Mammary epithelial cell (primary cell): ENCODE results near the gene ERCC3.

Experiments used
- EZH2 ChIP-seq: IDR thresholded peaks from 2 replicates; pipeline ENCODE4 v1.6.1; 2012; ENCODE audit warnings: low read length, inconsistent platforms, borderline replicate concordance
- TF ChIP-seq, protein P1 (sequence below), 2 donors: IDR thresholded peaks in 1 of 2; conservative IDR thresholded peaks in 1 of 2; 2 replicates each; pipeline ENCODE4 v1.5.1; 2011 to 2012; ENCODE audit warnings: inconsistent platforms in 2 of 2, low read length in 2 of 2, mild to moderate bottlenecking in 2 of 2, control low read depth in 1 of 2, low read depth in 1 of 2; ENCODE audit not compliant: insufficient read depth in 1 of 2; ENCODE audit errors: extremely low read depth in 1 of 2

DNA sequence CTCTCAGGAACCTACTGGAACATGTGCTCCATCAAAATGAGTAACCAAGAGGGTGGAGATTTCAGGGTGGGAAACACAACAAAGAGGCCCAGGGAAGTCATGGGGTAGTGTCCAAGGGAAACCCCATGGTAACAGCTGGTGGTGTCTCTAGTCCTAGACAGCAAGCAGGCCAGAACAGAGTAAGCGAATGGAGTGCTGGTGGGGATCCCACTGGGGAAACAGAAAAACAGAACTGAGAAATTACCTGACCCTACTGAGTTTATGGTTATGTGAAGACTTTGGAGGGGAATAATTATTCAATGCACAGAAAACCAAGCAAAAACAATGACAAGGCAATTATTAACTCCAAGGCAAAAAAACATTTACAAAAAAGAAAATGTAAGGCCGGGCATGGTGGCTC is 16.9 kb downstream of the ERCC3 start:
- TF ChIP-seq, protein P1, sequence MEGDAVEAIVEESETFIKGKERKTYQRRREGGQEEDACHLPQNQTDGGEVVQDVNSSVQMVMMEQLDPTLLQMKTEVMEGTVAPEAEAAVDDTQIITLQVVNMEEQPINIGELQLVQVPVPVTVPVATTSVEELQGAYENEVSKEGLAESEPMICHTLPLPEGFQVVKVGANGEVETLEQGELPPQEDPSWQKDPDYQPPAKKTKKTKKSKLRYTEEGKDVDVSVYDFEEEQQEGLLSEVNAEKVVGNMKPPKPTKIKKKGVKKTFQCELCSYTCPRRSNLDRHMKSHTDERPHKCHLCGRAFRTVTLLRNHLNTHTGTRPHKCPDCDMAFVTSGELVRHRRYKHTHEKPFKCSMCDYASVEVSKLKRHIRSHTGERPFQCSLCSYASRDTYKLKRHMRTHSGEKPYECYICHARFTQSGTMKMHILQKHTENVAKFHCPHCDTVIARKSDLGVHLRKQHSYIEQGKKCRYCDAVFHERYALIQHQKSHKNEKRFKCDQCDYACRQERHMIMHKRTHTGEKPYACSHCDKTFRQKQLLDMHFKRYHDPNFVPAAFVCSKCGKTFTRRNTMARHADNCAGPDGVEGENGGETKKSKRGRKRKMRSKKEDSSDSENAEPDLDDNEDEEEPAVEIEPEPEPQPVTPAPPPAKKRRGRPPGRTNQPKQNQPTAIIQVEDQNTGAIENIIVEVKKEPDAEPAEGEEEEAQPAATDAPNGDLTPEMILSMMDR (conservative IDR thresholded peaks at IDR 0.05 in 1 of 2, IDR thresholded peaks at IDR 0.05 in 1 of 2; ENCODE audit: extremely low read depth in 1 of 2, insufficient read depth in 1 of 2, low read depth in 1 of 2, low read length in 2 of 2) = no peak
- TF ChIP-seq EZH2 = no peak
